K562 (cell line): ENCODE measurements around the gene SPI1.

Experiments used
- FOXP1 ChIP-seq: sonication (generic); formaldehyde crosslinking; IDR thresholded peaks from 2 replicates; pipeline ENCODE4 v1.8.0; 2022; ENCODE audit warnings: mild to moderate bottlenecking, missing genetic modification reagents
- FOXP4 ChIP-seq: sonication (generic); formaldehyde crosslinking; IDR thresholded peaks from 2 replicates; pipeline ENCODE4 v1.8.0; 2022; ENCODE audit warnings: mild to moderate bottlenecking, missing genetic modification reagents, borderline replicate concordance
- GABPA ChIP-seq: fragments of 200-800 bp; sonication (Bioruptor generic); conservative IDR thresholded peaks from 2 replicates; pipeline ENCODE4 v1.6.1; 2016; ENCODE audit warnings: low read depth, missing genetic modification characterization, missing compliant biosample characterization
- KDM1A ChIP-seq, 2 experiments: fragments of 450-650 bp; IDR thresholded peaks; 2 replicates each; pipeline ENCODE4 v1.6.1; 2016; ENCODE audit warnings: mild to moderate bottlenecking in 2 of 2
- MLX ChIP-seq, 2 experiments: fragments of 450-650 bp in 1 of 2; sonication (generic) in 1 of 2; formaldehyde crosslinking; conservative IDR thresholded peaks; 2 replicates each; pipeline versions ENCODE4 v1.4.0 to v1.8.1; 2020 to 2022; ENCODE audit warnings: mild to moderate bottlenecking in 1 of 2, missing genetic modification reagents in 1 of 2
- PHF8 ChIP-seq: fragments of 200-600 bp; sonication (generic); IDR thresholded peaks from 2 replicates; pipeline ENCODE4 v1.6.1; 2012; ENCODE audit warnings: mixed run types, mild to moderate bottlenecking, inconsistent platforms, low read length, moderate library complexity, borderline replicate concordance
- POLR2A ChIP-seq: fragments of 450-650 bp; conservative IDR thresholded peaks from 2 replicates; pipeline ENCODE4 v1.6.1; 2016
- POLR2G ChIP-seq: fragments of 200-400 bp; formaldehyde crosslinking; IDR thresholded peaks from 2 replicates; pipeline ENCODE4 v1.6.1; 2017; ENCODE audit warnings: low read depth, mild to moderate bottlenecking, antibody characterized with exemption, low read length, moderate library complexity
- TBL1XR1 ChIP-seq, 2 experiments: IDR thresholded peaks; 2 replicates each; pipeline ENCODE4 v1.6.1; 2012; ENCODE audit warnings: improper control_type of control experiment in 2 of 2, low read length in 2 of 2, mild to moderate bottlenecking in 1 of 2
- TEAD4 ChIP-seq, 2 experiments: sonication (generic) in 1 of 2; formaldehyde crosslinking in 1 of 2; IDR thresholded peaks; 2 replicates each; pipeline versions ENCODE4 v1.6.1 to v1.8.0; 2012 to 2022; ENCODE audit warnings: borderline replicate concordance in 1 of 2, inconsistent platforms in 1 of 2, low read length in 1 of 2, mild to moderate bottlenecking in 1 of 2, missing genetic modification reagents in 1 of 2
- ZBTB33 ChIP-seq: sonication (generic); formaldehyde crosslinking; IDR thresholded peaks from 2 replicates; pipeline ENCODE4 v1.8.1; 2023; ENCODE audit warnings: mild to moderate bottlenecking, missing genetic modification reagents
- ZBTB40 ChIP-seq, 2 experiments: fragments of 450-650 bp in 1 of 2; sonication (generic) in 1 of 2; formaldehyde crosslinking in 1 of 2; IDR thresholded peaks; 2 replicates each; pipeline versions ENCODE4 v1.7.1 to v1.9.0; 2016 to 2022; ENCODE audit warnings: inconsistent platforms in 1 of 2, mild to moderate bottlenecking in 1 of 2, missing genetic modification reagents in 1 of 2
- ZNF12 ChIP-seq: sonication (generic); formaldehyde crosslinking; IDR thresholded peaks from 2 replicates; pipeline ENCODE4 v1.4.0; 2020; ENCODE audit warnings: mild to moderate bottlenecking, missing genetic modification reagents
- ZNF212 ChIP-seq: fragments of 450-650 bp; formaldehyde crosslinking; IDR thresholded peaks from 2 replicates; pipeline ENCODE4 v1.4.0; 2020; ENCODE audit warnings: mild to moderate bottlenecking

GRCh38 chr11:47326198-47326597 is 52.1 kb downstream of the SPI1 start:
- TF ChIP-seq ZBTB33 (no peak), TEAD4 (IDR thresholded peaks at IDR 0.05; ENCODE audit: low read length) (no peak), TEAD4 (CRISPR knock-in tag; IDR thresholded peaks at IDR 0.05; ENCODE audit: borderline replicate concordance) (no peak), ZNF212 (CRISPR knock-in tag) (no peak), POLR2G (no peak), ZNF12 (no peak), TBL1XR1 (IDR thresholded peaks at IDR 0.05; ENCODE audit: low read length in 2 of 2) (no peak), KDM1A (IDR thresholded peaks at IDR 0.05) (no peak), POLR2A (no peak), FOXP4 (CRISPR knock-in tag) (no peak), FOXP1 (CRISPR knock-in tag) (no peak), PHF8 (no peak), GABPA (tag) (no peak), MLX (CRISPR knock-in tag; conservative IDR thresholded peaks at IDR 0.05) (no peak), ZBTB40 (IDR thresholded peaks at IDR 0.05) (no peak), ZBTB40 (CRISPR knock-in tag; IDR thresholded peaks at IDR 0.05) (no peak)
